HepG2 (cell line): ENCODE data around the gene ZKSCAN2. TPM values are rescaled to one million over a fixed set of nuclear protein-coding genes. Genes with fewer than 3 reads are reported as not detected.

Source experiments
- ADNP ChIP-seq: sonication (generic); formaldehyde crosslinking; IDR thresholded peaks from 2 replicates; pipeline ENCODE4 v1.4.0; 2020; ENCODE audit warnings: missing genetic modification reagents
- CBX5 ChIP-seq: sonication (generic); formaldehyde crosslinking; IDR thresholded peaks from 2 replicates; pipeline ENCODE4 v1.4.0; 2020; ENCODE audit warnings: missing genetic modification reagents, borderline replicate concordance
- CHD2 ChIP-seq: IDR thresholded peaks from 2 replicates; pipeline ENCODE4 v1.6.1; 2011; ENCODE audit warnings: low read depth, low read length, improper control_type of control experiment
- HDAC1 ChIP-seq: sonication (generic); formaldehyde crosslinking; IDR thresholded peaks from 2 replicates; pipeline ENCODE4 v1.5.1; 2020; ENCODE audit warnings: mild to moderate bottlenecking, missing genetic modification reagents
- HMGA1 ChIP-seq: sonication (generic); formaldehyde crosslinking; conservative IDR thresholded peaks from 2 replicates; pipeline ENCODE4 v1.4.0; 2020; ENCODE audit warnings: missing genetic modification reagents
- KLF13 ChIP-seq: sonication (generic); formaldehyde crosslinking; IDR thresholded peaks from 2 replicates; pipeline ENCODE4 v1.4.0; 2020; ENCODE audit warnings: mild to moderate bottlenecking, missing genetic modification reagents
- KLF6 ChIP-seq: IDR thresholded peaks from 2 replicates; pipeline ENCODE4 v1.8.0; 2016; ENCODE audit warnings: missing biosample characterization, missing genetic modification reagents
- KMT2A ChIP-seq: sonication (generic); formaldehyde crosslinking; IDR thresholded peaks from 2 replicates; pipeline ENCODE4 v1.4.0; 2020; ENCODE audit warnings: missing genetic modification reagents
- MED1 ChIP-seq: sonication (generic); formaldehyde crosslinking; IDR thresholded peaks from 2 replicates; pipeline ENCODE4 v1.4.0; 2020; ENCODE audit warnings: missing genetic modification reagents
- NBN ChIP-seq: fragments of 450-650 bp; conservative IDR thresholded peaks from 2 replicates; pipeline ENCODE4 v1.6.1; 2017
- NFYC ChIP-seq: IDR thresholded peaks from 2 replicates; pipeline ENCODE4 v1.6.1; 2016; ENCODE audit warnings: missing genetic modification reagents, missing compliant biosample characterization
- REPIN1 ChIP-seq: sonication (generic); formaldehyde crosslinking; IDR thresholded peaks from 2 replicates; pipeline ENCODE4 v1.8.0; 2022; ENCODE audit warnings: missing genetic modification reagents, low read depth, mild to moderate bottlenecking, borderline replicate concordance
- RXRA ChIP-seq: sonication (generic); formaldehyde crosslinking; IDR thresholded peaks from 2 replicates; pipeline ENCODE4 v1.5.1; 2020; ENCODE audit warnings: missing genetic modification reagents
- SOX6 ChIP-seq, 2 experiments: fragments of 450-650 bp in 1 of 2; sonication (generic) in 1 of 2; formaldehyde crosslinking in 1 of 2; IDR thresholded peaks; 2 replicates each; pipeline versions ENCODE4 v1.4.0 to v1.6.1; 2017 to 2020; ENCODE audit warnings: antibody characterized with exemption in 1 of 2, mild to moderate bottlenecking in 1 of 2, missing genetic modification reagents in 1 of 2
- TOPORS ChIP-seq: sonication (generic); formaldehyde crosslinking; IDR thresholded peaks from 2 replicates; pipeline ENCODE4 v1.8.0; 2023; ENCODE audit warnings: mild to moderate bottlenecking, missing genetic modification reagents
- XRCC5 ChIP-seq: fragments of 200-400 bp; formaldehyde crosslinking; optimal IDR thresholded peaks from 2 replicates; pipeline ENCODE3; 2017; ENCODE audit warnings: mild to moderate bottlenecking, low read length
- ZKSCAN1 ChIP-seq: fragments of 150-350 bp; IDR thresholded peaks from 2 replicates; pipeline ENCODE4 v1.6.1; 2014; ENCODE audit warnings: low read length
- ZNF75D ChIP-seq: sonication (generic); formaldehyde crosslinking; IDR thresholded peaks from 2 replicates; pipeline ENCODE4 v1.8.1; 2023; ENCODE audit warnings: missing genetic modification reagents, mild to moderate bottlenecking, borderline replicate concordance
- polyA plus RNA-seq, 8 experiments: library from polyadenylated mRNA; depleted of rRNA in 3 of 8; stranded (reverse) in 7 of 8; unstranded in 1 of 8; fragments of >200 nt; fragmentation: Illumina TruSeq in 4 of 8; extraction: Trizol in 4 of 8; gene quantifications; 2 replicates each; pipeline versions ENCODE4 v1.2.1 to v1.2.3, GENCODE V29; 2011 to 2016; ENCODE audit warnings: low read depth in 4 of 8, missing spikeins in 1 of 8, mixed read lengths in 1 of 8; ENCODE audit not compliant: insufficient read depth in 1 of 8
- total RNA-seq, 5 experiments: library from RNA; depleted of rRNA; stranded (reverse); fragments of >200 nt; fragmentation: Illumina TruSeq; extraction: Trizol; gene quantifications; 2 replicates each; pipeline ENCODE4 v1.2.3, GENCODE V29; 2016; ENCODE audit warnings: low read depth in 1 of 5
- TF ChIP-seq, protein P1 (sequence below): fragments of 450-650 bp; IDR thresholded peaks from 2 replicates; pipeline ENCODE4 v1.6.1; 2017; ENCODE audit warnings: mild to moderate bottlenecking
- TF ChIP-seq, protein P2 (sequence below): sonication (generic); formaldehyde crosslinking; IDR thresholded peaks from 2 replicates; pipeline ENCODE4 v1.5.1; 2020; ENCODE audit warnings: missing genetic modification reagents, mild to moderate bottlenecking, borderline replicate concordance
- TF ChIP-seq, protein P3 (sequence below): sonication (generic); formaldehyde crosslinking; IDR thresholded peaks from 2 replicates; pipeline ENCODE4 v1.4.0; 2020; ENCODE audit warnings: missing genetic modification reagents
- TF ChIP-seq, protein P4 (sequence below): IDR thresholded peaks from 2 replicates; pipeline ENCODE4 v1.6.1; 2016; ENCODE audit warnings: missing compliant biosample characterization, missing genetic modification reagents, borderline replicate concordance
- TF ChIP-seq, protein P5 (sequence below): sonication (generic); formaldehyde crosslinking; IDR thresholded peaks from 2 replicates; pipeline ENCODE4 v1.4.0; 2020; ENCODE audit warnings: missing genetic modification reagents

The ZKSCAN2 gene
- total and polyA plus RNA-seq, 2 of the 13 experiments (the other 11 are each of a cell fraction or from before 2014, with no cell fraction given): 4.2 to 11.1 TPM

DNA sequence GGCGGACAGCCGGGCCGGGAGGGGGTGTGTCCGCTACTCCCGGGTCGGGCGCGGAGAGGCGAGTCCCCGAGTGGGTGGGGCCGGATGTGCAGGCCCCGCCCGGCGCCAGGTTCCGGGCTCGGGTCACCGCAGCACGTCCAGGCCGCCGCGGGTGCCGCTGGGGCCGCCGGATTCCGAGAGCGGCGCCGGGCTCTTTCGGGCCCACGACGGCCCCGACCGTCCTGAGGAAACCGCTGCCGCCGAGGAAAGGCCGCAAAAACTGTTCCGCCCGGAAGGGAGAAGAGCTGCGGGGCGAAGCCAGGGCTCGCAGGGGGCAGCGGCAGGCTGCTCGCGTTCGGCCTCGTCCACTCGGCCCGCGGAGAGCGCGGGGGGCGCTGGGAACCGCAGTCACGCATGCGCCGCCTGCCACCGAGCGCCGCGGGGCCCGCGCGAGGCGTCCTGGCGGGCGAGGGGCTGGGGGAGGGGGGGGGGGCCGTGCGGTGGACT lies at the start of gene ZKSCAN2 (continued):
- TF ChIP-seq, protein P1, sequence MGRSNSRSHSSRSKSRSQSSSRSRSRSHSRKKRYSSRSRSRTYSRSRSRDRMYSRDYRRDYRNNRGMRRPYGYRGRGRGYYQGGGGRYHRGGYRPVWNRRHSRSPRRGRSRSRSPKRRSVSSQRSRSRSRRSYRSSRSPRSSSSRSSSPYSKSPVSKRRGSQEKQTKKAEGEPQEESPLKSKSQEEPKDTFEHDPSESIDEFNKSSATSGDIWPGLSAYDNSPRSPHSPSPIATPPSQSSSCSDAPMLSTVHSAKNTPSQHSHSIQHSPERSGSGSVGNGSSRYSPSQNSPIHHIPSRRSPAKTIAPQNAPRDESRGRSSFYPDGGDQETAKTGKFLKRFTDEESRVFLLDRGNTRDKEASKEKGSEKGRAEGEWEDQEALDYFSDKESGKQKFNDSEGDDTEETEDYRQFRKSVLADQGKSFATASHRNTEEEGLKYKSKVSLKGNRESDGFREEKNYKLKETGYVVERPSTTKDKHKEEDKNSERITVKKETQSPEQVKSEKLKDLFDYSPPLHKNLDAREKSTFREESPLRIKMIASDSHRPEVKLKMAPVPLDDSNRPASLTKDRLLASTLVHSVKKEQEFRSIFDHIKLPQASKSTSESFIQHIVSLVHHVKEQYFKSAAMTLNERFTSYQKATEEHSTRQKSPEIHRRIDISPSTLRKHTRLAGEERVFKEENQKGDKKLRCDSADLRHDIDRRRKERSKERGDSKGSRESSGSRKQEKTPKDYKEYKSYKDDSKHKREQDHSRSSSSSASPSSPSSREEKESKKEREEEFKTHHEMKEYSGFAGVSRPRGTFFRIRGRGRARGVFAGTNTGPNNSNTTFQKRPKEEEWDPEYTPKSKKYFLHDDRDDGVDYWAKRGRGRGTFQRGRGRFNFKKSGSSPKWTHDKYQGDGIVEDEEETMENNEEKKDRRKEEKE: no peak
- no peak for TF ChIP-seq ZKSCAN1
- no peak for TF ChIP-seq ADNP (CRISPR knock-in tag)
- TF ChIP-seq HDAC1 (CRISPR knock-in tag): no peak; the same call in none of the 2 replicates
- TF ChIP-seq, protein P2, sequence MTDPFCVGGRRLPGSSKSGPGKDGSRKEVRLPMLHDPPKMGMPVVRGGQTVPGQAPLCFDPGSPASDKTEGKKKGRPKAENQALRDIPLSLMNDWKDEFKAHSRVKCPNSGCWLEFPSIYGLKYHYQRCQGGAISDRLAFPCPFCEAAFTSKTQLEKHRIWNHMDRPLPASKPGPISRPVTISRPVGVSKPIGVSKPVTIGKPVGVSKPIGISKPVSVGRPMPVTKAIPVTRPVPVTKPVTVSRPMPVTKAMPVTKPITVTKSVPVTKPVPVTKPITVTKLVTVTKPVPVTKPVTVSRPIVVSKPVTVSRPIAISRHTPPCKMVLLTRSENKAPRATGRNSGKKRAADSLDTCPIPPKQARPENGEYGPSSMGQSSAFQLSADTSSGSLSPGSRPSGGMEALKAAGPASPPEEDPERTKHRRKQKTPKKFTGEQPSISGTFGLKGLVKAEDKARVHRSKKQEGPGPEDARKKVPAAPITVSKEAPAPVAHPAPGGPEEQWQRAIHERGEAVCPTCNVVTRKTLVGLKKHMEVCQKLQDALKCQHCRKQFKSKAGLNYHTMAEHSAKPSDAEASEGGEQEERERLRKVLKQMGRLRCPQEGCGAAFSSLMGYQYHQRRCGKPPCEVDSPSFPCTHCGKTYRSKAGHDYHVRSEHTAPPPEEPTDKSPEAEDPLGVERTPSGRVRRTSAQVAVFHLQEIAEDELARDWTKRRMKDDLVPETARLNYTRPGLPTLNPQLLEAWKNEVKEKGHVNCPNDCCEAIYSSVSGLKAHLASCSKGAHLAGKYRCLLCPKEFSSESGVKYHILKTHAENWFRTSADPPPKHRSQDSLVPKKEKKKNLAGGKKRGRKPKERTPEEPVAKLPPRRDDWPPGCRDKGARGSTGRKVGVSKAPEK (CRISPR knock-in tag): no peak
- no peak for TF ChIP-seq TOPORS (CRISPR knock-in tag)
- peak; percentile 11; the same call in 1 of the 2 replicates for TF ChIP-seq REPIN1 (CRISPR knock-in tag)
- no peak for TF ChIP-seq RXRA (CRISPR knock-in tag)
- no peak for TF ChIP-seq HMGA1 (CRISPR knock-in tag)
- no peak for TF ChIP-seq NBN
- TF ChIP-seq, protein P3, sequence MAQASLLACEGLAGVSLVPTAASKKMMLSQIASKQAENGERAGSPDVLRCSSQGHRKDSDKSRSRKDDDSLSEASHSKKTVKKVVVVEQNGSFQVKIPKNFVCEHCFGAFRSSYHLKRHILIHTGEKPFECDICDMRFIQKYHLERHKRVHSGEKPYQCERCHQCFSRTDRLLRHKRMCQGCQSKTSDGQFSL (CRISPR knock-in tag): peak; percentile 63
- TF ChIP-seq KLF6 (CRISPR knock-in tag): peak; percentile 95
- TF ChIP-seq, protein P4, sequence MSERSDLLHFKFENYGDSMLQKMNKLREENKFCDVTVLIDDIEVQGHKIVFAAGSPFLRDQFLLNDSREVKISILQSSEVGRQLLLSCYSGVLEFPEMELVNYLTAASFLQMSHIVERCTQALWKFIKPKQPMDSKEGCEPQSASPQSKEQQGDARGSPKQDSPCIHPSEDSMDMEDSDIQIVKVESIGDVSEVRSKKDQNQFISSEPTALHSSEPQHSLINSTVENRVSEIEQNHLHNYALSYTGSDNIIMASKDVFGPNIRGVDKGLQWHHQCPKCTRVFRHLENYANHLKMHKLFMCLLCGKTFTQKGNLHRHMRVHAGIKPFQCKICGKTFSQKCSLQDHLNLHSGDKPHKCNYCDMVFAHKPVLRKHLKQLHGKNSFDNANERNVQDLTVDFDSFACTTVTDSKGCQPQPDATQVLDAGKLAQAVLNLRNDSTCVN (CRISPR knock-in tag): peak; percentile 55; the same call in 1 of the 2 replicates
- no peak for TF ChIP-seq KLF13 (CRISPR knock-in tag)
- TF ChIP-seq, protein P5, sequence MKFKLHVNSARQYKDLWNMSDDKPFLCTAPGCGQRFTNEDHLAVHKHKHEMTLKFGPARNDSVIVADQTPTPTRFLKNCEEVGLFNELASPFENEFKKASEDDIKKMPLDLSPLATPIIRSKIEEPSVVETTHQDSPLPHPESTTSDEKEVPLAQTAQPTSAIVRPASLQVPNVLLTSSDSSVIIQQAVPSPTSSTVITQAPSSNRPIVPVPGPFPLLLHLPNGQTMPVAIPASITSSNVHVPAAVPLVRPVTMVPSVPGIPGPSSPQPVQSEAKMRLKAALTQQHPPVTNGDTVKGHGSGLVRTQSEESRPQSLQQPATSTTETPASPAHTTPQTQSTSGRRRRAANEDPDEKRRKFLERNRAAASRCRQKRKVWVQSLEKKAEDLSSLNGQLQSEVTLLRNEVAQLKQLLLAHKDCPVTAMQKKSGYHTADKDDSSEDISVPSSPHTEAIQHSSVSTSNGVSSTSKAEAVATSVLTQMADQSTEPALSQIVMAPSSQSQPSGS (CRISPR knock-in tag): no peak
- TF ChIP-seq SOX6 (IDR thresholded peaks at IDR 0.05): no peak
- TF ChIP-seq SOX6 (CRISPR knock-in tag; IDR thresholded peaks at IDR 0.05): no peak
- no peak; the same call in 1 of the 2 replicates for TF ChIP-seq CBX5 (CRISPR knock-in tag)
- no peak for TF ChIP-seq ZNF75D (CRISPR knock-in tag)
- no peak for TF ChIP-seq CHD2
- no peak for TF ChIP-seq XRCC5
- TF ChIP-seq NFYC: 0 out of 2 replicates have a peak, but pooled peaks have one; percentile 38
- no peak; the same call in none of the 2 replicates for TF ChIP-seq KMT2A (CRISPR knock-in tag)
- TF ChIP-seq MED1 (CRISPR knock-in tag): peak; percentile 62; the same call in 1 of the 2 replicates
